Measurements from ENCODE around the gene SLC12A4.
"Not testable (repeated sequence)": the region's sequence is repeated elsewhere in the genome, so short reads cannot be mapped to it uniquely, and the experiment has no call there.

Gene SLC12A4

GRCh38 chr16:67939507-67940445 is 28.7 kb downstream of the SLC12A4 start:
- Histone ChIP-seq H3K27me3 (ENCODE audit: control insufficient read depth, insufficient read depth, low read length) (no peaks in the 10 kb centered on the region), H3K9ac (ENCODE audit: low read length) (no peak overlapping the region), H3K4me3 (ENCODE audit: low read depth, low read length) (no peak overlapping the region), H3K9me3 (ENCODE audit: control insufficient read depth, insufficient read depth, low read depth, low read length) (no peaks in the 10 kb centered on the region), H3K27ac (ENCODE audit: low read depth, low read length) (no peak overlapping the region), H3K36me3 (ENCODE audit: control insufficient read depth, insufficient read depth, low read length) (peaks cover 42% of the 10 kb centered on the region), H3K4me1 (ENCODE audit: control insufficient read depth, insufficient read depth, low read length) (peaks cover 11% of the 10 kb centered on the region)

DNA sequence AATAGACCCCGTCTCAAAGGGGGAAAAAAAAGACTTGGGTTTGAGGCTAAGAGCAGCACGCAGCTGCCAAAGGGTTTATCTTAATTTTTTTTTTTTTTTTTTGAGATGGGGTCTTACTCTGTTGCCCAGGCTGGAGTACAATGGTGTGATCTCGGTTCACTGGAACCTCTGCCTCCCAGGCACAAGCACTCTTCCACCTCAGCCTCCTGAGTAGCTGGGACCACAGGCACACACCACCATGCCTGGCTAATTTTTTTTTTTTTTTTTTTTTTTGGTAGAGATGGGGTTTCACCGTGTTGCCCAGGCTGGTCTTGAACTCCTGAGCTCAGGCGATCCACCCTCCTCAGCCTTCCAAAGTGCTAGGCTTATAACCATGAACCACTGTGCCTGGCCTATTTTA is 30.7 kb downstream of the SLC12A4 start:
- not testable (repeated sequence) for H3K9ac ChIP-seq (ENCODE audit: low read length); H3K9me3 ChIP-seq (ENCODE audit: control insufficient read depth, insufficient read depth, low read depth, low read length); H3K27me3 ChIP-seq (ENCODE audit: control insufficient read depth, insufficient read depth, low read length); H3K27ac ChIP-seq (ENCODE audit: low read depth, low read length); H3K4me3 ChIP-seq (ENCODE audit: low read depth, low read length)
- Histone ChIP-seq H3K36me3 (ENCODE audit: control insufficient read depth, insufficient read depth, low read length) (peaks cover 26% of the 10 kb centered on the region), H3K4me1 (ENCODE audit: control insufficient read depth, insufficient read depth, low read length) (peaks cover 18% of the 10 kb centered on the region)

- peaks cover 23% of the 10 kb centered on the region for H3K36me3 ChIP-seq (ENCODE audit: control insufficient read depth, insufficient read depth, low read length)
These were observed 31.4 kb downstream of the SLC12A4 start for GRCh38 chr16:67936880-67937605.

DNA sequence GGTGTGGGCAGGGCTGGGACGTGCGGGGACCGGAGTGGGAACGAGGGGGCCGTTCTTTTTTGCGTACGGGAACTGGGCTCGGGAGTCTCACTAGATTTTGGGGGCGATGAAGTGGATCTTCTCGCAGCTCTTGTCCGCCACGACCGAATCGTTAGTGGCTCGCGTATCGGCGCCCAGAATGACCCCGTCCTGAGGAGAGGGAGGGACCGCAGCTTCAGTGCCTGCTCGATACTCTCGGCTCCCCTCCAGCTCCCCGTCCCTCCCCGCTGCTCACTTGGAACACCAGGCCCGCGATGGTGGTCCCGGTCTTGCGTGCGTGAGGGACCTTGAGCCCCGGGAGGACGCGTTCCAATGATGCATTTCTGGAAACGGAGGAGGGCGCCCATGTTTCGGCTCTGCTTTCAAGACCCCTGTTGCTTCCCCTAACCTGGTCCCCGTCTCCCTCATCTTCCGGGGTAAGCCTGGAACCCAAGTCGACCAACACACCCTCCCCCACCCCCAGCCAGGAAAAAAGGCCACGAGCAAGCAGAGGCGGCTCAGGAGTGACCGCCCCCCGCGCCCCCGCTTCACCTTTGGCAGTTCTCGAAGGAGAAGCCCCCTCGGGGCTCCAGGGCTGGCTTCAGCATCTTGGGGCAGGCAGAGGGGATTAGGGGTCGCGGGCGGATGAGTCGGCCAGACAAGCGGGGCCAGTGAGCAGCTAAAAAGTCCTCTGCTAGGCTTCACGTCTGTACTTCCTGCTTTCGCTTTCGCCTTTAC is 32.1 kb downstream of the SLC12A4 start, which contains the start of gene PSMB10:
TSS of gene PSMB10 (minus strand) at position 727 of the 756 bp plus-strand sequence. CDS start at position 626, 101 bp downstream.
- peaks cover 18% of the 10 kb centered on the region for H3K4me1 ChIP-seq (ENCODE audit: control insufficient read depth, insufficient read depth, low read length)
- peaks cover 19% of the 10 kb centered on the region for H3K36me3 ChIP-seq (ENCODE audit: control insufficient read depth, insufficient read depth, low read length)

More at GRCh38 chr16:67936880-67937605, 31.4 kb downstream of the SLC12A4 start:
- peaks cover 18% of the 10 kb centered on the region for H3K4me1 ChIP-seq (ENCODE audit: control insufficient read depth, insufficient read depth, low read length)
- peak overlapping the region; percentile 11; the same call in 1 of the 2 replicates for H3K27ac ChIP-seq (ENCODE audit: low read depth, low read length)
- peak overlapping the region; percentile 89 for H3K9ac ChIP-seq (ENCODE audit: low read length)
- H3K9me3 ChIP-seq (ENCODE audit: control insufficient read depth, insufficient read depth, low read depth, low read length): no peaks in the 10 kb centered on the region
- peak overlapping the region; percentile 93 for H3K4me3 ChIP-seq (ENCODE audit: low read depth, low read length)
- H3K27me3 ChIP-seq (ENCODE audit: control insufficient read depth, insufficient read depth, low read length): no peaks in the 10 kb centered on the region

GRCh38 chr16:67935402-67936123 is 32.9 kb downstream of the SLC12A4 start:
- Histone ChIP-seq H3K36me3 (ENCODE audit: control insufficient read depth, insufficient read depth, low read length) (peaks cover 18% of the 10 kb centered on the region), H3K9me3 (ENCODE audit: control insufficient read depth, insufficient read depth, low read depth, low read length) (no peaks in the 10 kb centered on the region), H3K27me3 (ENCODE audit: control insufficient read depth, insufficient read depth, low read length) (no peaks in the 10 kb centered on the region), H3K9ac (ENCODE audit: low read length) (peak overlapping the region; percentile 89), H3K4me3 (ENCODE audit: low read depth, low read length) (peak overlapping the region; percentile 93), H3K27ac (ENCODE audit: low read depth, low read length) (peak overlapping the region; percentile 11), H3K4me1 (ENCODE audit: control insufficient read depth, insufficient read depth, low read length) (peaks cover 18% of the 10 kb centered on the region)

More for the DNA sequence above, 32.1 kb downstream of the SLC12A4 start, which contains the start of gene PSMB10:
- peak within 1 kb of the TSS; percentile 93 for H3K4me3 ChIP-seq (ENCODE audit: low read depth, low read length)
- peak within 1 kb of the TSS; percentile 89 for H3K9ac ChIP-seq (ENCODE audit: low read length)
- H3K9me3 ChIP-seq (ENCODE audit: control insufficient read depth, insufficient read depth, low read depth, low read length): no peaks in the 10 kb centered on the region
- H3K27ac ChIP-seq (ENCODE audit: low read depth, low read length): peak within 1 kb of the TSS; percentile 11
- H3K27me3 ChIP-seq (ENCODE audit: control insufficient read depth, insufficient read depth, low read length): no peaks in the 10 kb centered on the region

DNA sequence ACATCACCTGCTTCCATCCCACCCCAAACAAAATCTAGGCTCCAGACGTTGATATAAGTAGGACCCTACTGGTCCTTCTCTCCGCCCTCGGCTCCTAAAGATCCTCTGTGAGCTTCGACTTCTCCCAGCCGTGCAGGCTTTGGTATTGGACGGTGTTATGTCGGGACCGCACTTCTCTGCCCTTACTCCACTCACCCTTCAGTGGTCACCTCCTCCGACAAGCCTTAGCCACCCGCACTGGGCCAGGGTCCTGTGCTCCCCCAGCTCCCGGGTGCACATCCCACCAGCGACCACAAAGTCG is 33.4 kb downstream of the SLC12A4 start:
- H3K9ac ChIP-seq (ENCODE audit: low read length): peak overlapping the region; percentile 50
- no peaks in the 10 kb centered on the region for H3K9me3 ChIP-seq (ENCODE audit: control insufficient read depth, insufficient read depth, low read depth, low read length)
- H3K27ac ChIP-seq (ENCODE audit: low read depth, low read length): no peak overlapping the region
- H3K4me1 ChIP-seq (ENCODE audit: control insufficient read depth, insufficient read depth, low read length): peaks cover 18% of the 10 kb centered on the region
- H3K36me3 ChIP-seq (ENCODE audit: control insufficient read depth, insufficient read depth, low read length): peaks cover 18% of the 10 kb centered on the region
- H3K27me3 ChIP-seq (ENCODE audit: control insufficient read depth, insufficient read depth, low read length): no peaks in the 10 kb centered on the region
- peak overlapping the region; percentile 93 for H3K4me3 ChIP-seq (ENCODE audit: low read depth, low read length)

DNA sequence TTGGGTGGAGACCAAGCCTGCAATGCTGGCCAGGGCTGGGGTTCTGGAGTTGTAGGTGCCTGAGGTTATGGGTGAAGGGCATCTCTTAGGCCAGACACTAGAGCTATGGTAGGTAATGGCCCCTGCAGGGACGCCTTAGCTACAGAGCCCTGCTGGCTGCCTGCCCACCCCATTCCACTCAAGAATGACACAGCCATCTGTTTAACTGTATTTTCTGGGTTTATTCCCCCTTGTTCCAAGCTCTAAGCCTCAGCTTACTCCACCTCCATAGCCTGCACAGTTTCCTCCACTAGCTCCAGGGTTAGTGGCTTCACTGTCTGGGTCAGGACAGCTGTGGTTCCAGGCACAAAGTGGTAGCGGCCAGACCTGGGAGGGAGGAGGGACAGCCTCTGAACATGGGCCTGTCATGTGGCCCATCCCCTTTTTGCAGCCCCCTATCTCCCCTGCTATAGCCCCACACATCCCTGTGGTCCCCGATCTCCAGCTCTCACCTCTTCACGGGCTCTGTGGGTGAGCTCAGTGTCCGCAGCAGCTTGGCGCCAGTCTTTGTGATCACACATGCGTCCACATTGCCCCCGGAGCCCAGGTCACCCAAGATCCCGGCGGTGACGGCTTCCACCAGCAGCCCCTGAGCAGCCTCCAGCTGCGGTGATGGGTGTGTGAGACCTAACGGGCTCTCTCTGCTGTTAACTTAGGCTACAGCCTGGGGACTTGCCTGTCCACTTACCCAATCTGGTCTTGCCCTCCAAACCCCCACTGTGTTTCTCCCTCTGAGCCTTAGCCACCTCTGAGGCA is 33.9 kb downstream of the SLC12A4 start:
- peak overlapping the region; percentile 93 for H3K4me3 ChIP-seq (ENCODE audit: low read depth, low read length)
- no peak overlapping the region for H3K27ac ChIP-seq (ENCODE audit: low read depth, low read length)
- no peaks in the 10 kb centered on the region for H3K9me3 ChIP-seq (ENCODE audit: control insufficient read depth, insufficient read depth, low read depth, low read length)
- H3K27me3 ChIP-seq (ENCODE audit: control insufficient read depth, insufficient read depth, low read length): no peaks in the 10 kb centered on the region
- peaks cover 18% of the 10 kb centered on the region for H3K4me1 ChIP-seq (ENCODE audit: control insufficient read depth, insufficient read depth, low read length)
- peak overlapping the region; percentile 50 for H3K9ac ChIP-seq (ENCODE audit: low read length)
- peaks cover 17% of the 10 kb centered on the region for H3K36me3 ChIP-seq (ENCODE audit: control insufficient read depth, insufficient read depth, low read length)

GRCh38 chr16:67933805-67934204 is 34.6 kb downstream of the SLC12A4 start:
- H3K36me3 ChIP-seq (ENCODE audit: control insufficient read depth, insufficient read depth, low read length): peaks cover 20% of the 10 kb centered on the region
- H3K27me3 ChIP-seq (ENCODE audit: control insufficient read depth, insufficient read depth, low read length): no peaks in the 10 kb centered on the region
- H3K9ac ChIP-seq (ENCODE audit: low read length): no peak overlapping the region
- no peak overlapping the region for H3K27ac ChIP-seq (ENCODE audit: low read depth, low read length)
- no peaks in the 10 kb centered on the region for H3K9me3 ChIP-seq (ENCODE audit: control insufficient read depth, insufficient read depth, low read depth, low read length)
- H3K4me3 ChIP-seq (ENCODE audit: low read depth, low read length): no peak overlapping the region
- peaks cover 18% of the 10 kb centered on the region for H3K4me1 ChIP-seq (ENCODE audit: control insufficient read depth, insufficient read depth, low read length)

DNA sequence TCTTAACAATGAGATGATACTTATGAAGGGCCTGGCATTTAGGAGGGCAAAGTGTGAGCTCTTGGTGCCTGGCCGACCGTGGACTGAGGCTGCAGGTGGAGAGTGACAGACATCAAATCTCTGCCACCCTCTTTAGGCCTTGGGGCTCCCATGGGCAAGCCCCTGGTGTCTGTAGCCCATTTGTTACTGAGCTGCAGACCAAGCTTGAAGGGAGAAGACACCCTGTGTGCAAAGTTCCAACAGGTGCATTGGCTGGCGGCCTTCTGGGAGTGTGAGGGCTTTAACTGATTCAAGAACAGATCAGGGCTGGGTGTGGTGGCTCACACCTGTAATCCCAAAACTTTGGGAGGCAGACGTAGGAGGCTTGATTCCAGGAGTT is 36.0 kb downstream of the SLC12A4 start:
- peaks cover 27% of the 10 kb centered on the region for H3K36me3 ChIP-seq (ENCODE audit: control insufficient read depth, insufficient read depth, low read length)
- H3K9ac ChIP-seq (ENCODE audit: low read length): no peak overlapping the region
- no peaks in the 10 kb centered on the region for H3K9me3 ChIP-seq (ENCODE audit: control insufficient read depth, insufficient read depth, low read depth, low read length)
- no peak overlapping the region for H3K27ac ChIP-seq (ENCODE audit: low read depth, low read length)
- H3K27me3 ChIP-seq (ENCODE audit: control insufficient read depth, insufficient read depth, low read length): no peaks in the 10 kb centered on the region
- H3K4me1 ChIP-seq (ENCODE audit: control insufficient read depth, insufficient read depth, low read length): peaks cover 18% of the 10 kb centered on the region
- H3K4me3 ChIP-seq (ENCODE audit: low read depth, low read length): no peak overlapping the region
